OCI-LY1 (cell line): ENCODE data around the gene FAM216A.

ENCODE experiments used
- EZH2 ChIP-seq: fragments of 200-600 bp; sonication (generic), shearing (Covaris generic); IDR thresholded peaks from 2 replicates; pipeline ENCODE4 v1.8.0; 2017; ENCODE audit warnings: borderline replicate concordance, mixed run types, mild to moderate bottlenecking, antibody characterized with exemption, low read length, moderate library complexity, mixed read lengths
- TF ChIP-seq, protein P1 (sequence below): fragments of 200-600 bp; sonication (generic), shearing (Covaris generic); IDR thresholded peaks from 2 replicates; pipeline ENCODE4 v1.5.1; 2017; ENCODE audit warnings: mild to moderate bottlenecking, antibody characterized with exemption, low read length, moderate library complexity, mixed read lengths

DNA sequence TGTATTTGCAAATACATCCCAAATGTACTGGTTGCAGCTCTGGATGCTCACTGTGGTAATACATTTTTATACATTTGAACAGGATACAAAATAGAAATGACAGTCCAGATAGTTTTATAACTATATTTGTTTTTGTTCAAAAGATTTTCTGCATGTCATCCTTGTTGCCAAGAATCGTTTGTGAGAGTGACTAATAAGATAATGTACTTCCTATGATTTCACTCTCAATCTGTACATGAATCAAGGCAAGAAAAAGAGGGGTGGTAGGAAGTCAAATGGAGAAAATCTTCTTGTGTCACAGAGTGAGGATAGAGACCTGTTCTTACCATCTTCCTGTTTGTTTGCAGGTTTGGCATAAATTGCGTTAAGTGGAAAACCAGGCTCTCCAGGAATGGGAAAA is 32.4 kb upstream of the FAM216A start:
- TF ChIP-seq, protein P1, sequence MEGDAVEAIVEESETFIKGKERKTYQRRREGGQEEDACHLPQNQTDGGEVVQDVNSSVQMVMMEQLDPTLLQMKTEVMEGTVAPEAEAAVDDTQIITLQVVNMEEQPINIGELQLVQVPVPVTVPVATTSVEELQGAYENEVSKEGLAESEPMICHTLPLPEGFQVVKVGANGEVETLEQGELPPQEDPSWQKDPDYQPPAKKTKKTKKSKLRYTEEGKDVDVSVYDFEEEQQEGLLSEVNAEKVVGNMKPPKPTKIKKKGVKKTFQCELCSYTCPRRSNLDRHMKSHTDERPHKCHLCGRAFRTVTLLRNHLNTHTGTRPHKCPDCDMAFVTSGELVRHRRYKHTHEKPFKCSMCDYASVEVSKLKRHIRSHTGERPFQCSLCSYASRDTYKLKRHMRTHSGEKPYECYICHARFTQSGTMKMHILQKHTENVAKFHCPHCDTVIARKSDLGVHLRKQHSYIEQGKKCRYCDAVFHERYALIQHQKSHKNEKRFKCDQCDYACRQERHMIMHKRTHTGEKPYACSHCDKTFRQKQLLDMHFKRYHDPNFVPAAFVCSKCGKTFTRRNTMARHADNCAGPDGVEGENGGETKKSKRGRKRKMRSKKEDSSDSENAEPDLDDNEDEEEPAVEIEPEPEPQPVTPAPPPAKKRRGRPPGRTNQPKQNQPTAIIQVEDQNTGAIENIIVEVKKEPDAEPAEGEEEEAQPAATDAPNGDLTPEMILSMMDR: no peak
- TF ChIP-seq EZH2: no peak
